Body of pancreas (tissue), 4 donors: ENCODE results near the gene MAP2. TPM values are rescaled to one million over a fixed set of nuclear protein-coding genes. Genes with fewer than 3 reads are reported as not detected.

Source experiments
- ATAC-seq: fragments of 150-250 bp; one replicate; pipeline ENCODE4 v1.9.1; 2016
- DNase-seq, 4 donors: peaks; one replicate each; pipeline ENCODE4 v3.0.0-alpha.2; 2019
- H3K27ac ChIP-seq, 4 donors: fragments of 200-600 bp; sonication (generic); 1 replicate in 3 of 4; 2 replicates in 1 of 4; pipeline versions ENCODE4 v1.5.1 to v1.6.1; 2016 to 2019; ENCODE audit warnings: mild to moderate bottlenecking in 1 of 4, mixed read lengths in 1 of 4, moderate library complexity in 1 of 4
- H3K27me3 ChIP-seq, 2 donors: fragments of 200-600 bp; sonication (generic); one replicate each; pipeline ENCODE4 v1.6.0; 2016; ENCODE audit warnings: mild to moderate bottlenecking in 1 of 2
- H3K36me3 ChIP-seq, 2 donors: fragments of 200-600 bp; sonication (generic); replicated peaks in 1 of 2; 2 replicates each; pipeline ENCODE4 v1.5.1; 2016; ENCODE audit warnings: low read depth in 2 of 2; ENCODE audit not compliant: insufficient read depth in 1 of 2
- H3K4me1 ChIP-seq: fragments of 200-600 bp; sonication (generic); one replicate; pipeline ENCODE4 v1.6.0; 2016
- H3K4me3 ChIP-seq, 2 donors: fragments of 200-600 bp; sonication (generic); 1 replicate in 1 of 2; 2 replicates in 1 of 2; pipeline ENCODE4 v1.5.1; 2016 to 2019
- H3K9me3 ChIP-seq, 3 donors: fragments of 200-600 bp; sonication (generic); 1 replicate in 2 of 3; 2 replicates in 1 of 3; pipeline ENCODE4 v1.5.1; 2016
- POLR2A ChIP-seq, 3 donors: fragments of 450-650 bp; IDR thresholded peaks; one replicate each; pipeline ENCODE4 v1.6.1; 2016; ENCODE audit warnings: antibody characterized with exemption in 3 of 3, mild to moderate bottlenecking in 2 of 3
- WGBS, 2 donors: methylation state at CpG; one replicate each; pipeline ENCODE4 v1.1.5; 2017; 5-methylcytosine and 5-hydroxymethylcytosine counted together
- intact Hi-C: fragments of 100-400 bp; cut with DNase I; formaldehyde crosslinking; loops from one replicate; pipeline ENCODE4 v1.15.1; 2023
- total RNA-seq, 2 donors: library from RNA; depleted of rRNA; stranded (reverse); fragments of >200 nt; gene quantifications; one replicate each; pipeline ENCODE4 v1.1.0, GENCODE V29; 2016
- TF ChIP-seq, protein P1 (sequence below), 7 experiments: fragments of 450-650 bp in 4 of 7; fragments of 200-600 bp in 3 of 7; sonication (generic) in 3 of 7; IDR thresholded peaks; one replicate each; pipeline ENCODE4 v1.5.1; 2016 to 2019; ENCODE audit warnings: antibody characterized with exemption in 7 of 7

MAP2 gene
- total RNA-seq, 2 donors from 2014 or later: 14.2 to 32.9 TPM

DNA sequence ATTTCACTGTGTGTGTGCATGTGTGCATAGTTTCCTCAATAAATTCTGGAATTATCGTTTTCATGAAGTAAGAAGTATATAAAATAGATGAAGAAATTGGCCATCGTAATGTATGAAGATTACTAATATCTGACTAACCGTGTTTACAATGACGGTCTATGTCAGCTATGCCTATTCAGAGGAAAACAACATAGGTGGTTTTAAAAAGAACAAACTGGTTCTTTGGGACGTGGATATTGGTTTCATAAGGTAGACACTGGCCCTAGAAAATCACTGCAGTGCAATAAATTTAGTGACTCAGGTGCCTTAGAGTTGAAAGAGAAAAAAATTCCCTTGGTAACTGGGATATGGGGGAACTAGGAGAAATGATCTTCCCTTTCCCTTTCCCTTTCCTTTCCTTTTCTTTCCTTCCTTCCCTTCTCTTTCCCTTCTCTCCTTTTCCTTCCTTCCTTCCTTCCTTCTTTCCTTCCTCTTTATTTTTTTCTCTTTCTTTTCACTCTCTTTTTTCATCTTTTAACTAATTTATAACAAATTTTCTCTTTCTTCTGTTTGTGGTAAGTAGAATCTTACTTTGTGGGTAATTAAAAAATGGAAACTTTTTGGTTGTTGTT, 36.4 kb downstream of the MAP2 start:
- ATAC-seq: no peak
- intact Hi-C loops: no loop called here
- peaks cover 3% of the 10 kb centered on the region for H3K4me1 ChIP-seq

DNA sequence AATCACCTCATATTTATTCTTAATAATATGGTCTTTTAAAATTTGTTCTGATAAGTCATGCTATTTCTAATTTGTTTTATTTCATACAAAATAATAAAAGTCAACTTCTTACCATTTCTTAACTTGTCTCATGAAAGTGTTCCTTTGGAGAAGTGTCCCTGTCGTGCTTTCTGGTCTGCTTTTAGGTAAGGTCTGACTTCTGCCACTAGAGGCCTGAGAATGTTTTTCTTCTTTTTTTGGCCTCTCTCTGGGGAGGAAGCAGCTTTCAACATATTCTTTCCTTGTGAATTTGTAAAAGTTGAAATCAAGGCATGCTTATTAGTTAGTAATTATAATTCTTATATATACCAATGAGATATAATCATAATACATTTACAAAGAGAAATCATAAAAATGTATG, 39.4 kb downstream of the MAP2 start:
- 75 to 88% methylated on average over 1 of the region's 1 CpG for WGBS, 2 donors
- H3K27ac ChIP-seq: no peak overlapping the region
- intact Hi-C loops: no loop called here
- no peak overlapping the region for H3K4me3 ChIP-seq
- no peaks in the 10 kb centered on the region for H3K9me3 ChIP-seq
- H3K27me3 ChIP-seq: no peaks in the 10 kb centered on the region
- H3K36me3 ChIP-seq: no peaks in the 10 kb centered on the region
- ATAC-seq (no peak), DNase-seq (no peak)
- TF ChIP-seq, protein P1, sequence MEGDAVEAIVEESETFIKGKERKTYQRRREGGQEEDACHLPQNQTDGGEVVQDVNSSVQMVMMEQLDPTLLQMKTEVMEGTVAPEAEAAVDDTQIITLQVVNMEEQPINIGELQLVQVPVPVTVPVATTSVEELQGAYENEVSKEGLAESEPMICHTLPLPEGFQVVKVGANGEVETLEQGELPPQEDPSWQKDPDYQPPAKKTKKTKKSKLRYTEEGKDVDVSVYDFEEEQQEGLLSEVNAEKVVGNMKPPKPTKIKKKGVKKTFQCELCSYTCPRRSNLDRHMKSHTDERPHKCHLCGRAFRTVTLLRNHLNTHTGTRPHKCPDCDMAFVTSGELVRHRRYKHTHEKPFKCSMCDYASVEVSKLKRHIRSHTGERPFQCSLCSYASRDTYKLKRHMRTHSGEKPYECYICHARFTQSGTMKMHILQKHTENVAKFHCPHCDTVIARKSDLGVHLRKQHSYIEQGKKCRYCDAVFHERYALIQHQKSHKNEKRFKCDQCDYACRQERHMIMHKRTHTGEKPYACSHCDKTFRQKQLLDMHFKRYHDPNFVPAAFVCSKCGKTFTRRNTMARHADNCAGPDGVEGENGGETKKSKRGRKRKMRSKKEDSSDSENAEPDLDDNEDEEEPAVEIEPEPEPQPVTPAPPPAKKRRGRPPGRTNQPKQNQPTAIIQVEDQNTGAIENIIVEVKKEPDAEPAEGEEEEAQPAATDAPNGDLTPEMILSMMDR (IDR thresholded peaks at IDR 0.05): no peak
- no peak for TF ChIP-seq POLR2A (IDR thresholded peaks at IDR 0.05)
- H3K4me1 ChIP-seq: no peaks in the 10 kb centered on the region

More for the DNA sequence above, 36.4 kb downstream of the MAP2 start:
- H3K4me3 ChIP-seq: no peak overlapping the region
- DNase-seq: no peak
- H3K27ac ChIP-seq: no peak overlapping the region
- WGBS, 2 donors: 88 to 90% methylated on average over 5 of the region's 5 CpGs
- TF ChIP-seq POLR2A (IDR thresholded peaks at IDR 0.05): no peak
- TF ChIP-seq, protein P1 (IDR thresholded peaks at IDR 0.05): no peak
- H3K27me3 ChIP-seq: no peaks in the 10 kb centered on the region
- no peaks in the 10 kb centered on the region for H3K9me3 ChIP-seq
- H3K36me3 ChIP-seq: no peaks in the 10 kb centered on the region

DNA sequence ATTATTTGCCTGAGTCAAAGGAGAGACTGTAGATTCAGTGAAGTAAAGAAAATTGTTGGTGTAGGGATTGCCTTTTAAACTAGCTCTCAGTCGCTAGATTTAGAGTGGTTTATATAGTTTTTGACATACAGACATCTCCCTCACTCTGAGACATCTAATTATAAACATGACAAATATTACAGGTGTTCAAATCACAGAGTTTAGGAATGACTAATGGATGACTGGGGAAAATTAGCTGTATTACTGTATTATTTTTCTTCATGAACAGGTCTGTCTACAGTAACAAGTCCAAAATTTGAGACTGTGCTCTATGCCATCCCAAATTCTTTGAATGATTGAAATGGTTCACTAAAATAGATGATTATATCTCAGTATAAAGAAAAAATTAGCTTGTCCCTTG, 40.0 kb downstream of the MAP2 start:
- intact Hi-C loops: no loop called here
- ATAC-seq (no peak), DNase-seq (no peak)
- no peaks in the 10 kb centered on the region for H3K36me3 ChIP-seq
- TF ChIP-seq POLR2A (IDR thresholded peaks at IDR 0.05): no peak
- TF ChIP-seq, protein P1 (IDR thresholded peaks at IDR 0.05): no peak
- H3K27me3 ChIP-seq: no peaks in the 10 kb centered on the region
- WGBS, 2 donors: 83 to 94% methylated on average over 1 of the region's 1 CpG
- no peak overlapping the region for H3K27ac ChIP-seq
- H3K9me3 ChIP-seq: no peaks in the 10 kb centered on the region
- H3K4me1 ChIP-seq: no peaks in the 10 kb centered on the region
- no peak overlapping the region for H3K4me3 ChIP-seq

DNA sequence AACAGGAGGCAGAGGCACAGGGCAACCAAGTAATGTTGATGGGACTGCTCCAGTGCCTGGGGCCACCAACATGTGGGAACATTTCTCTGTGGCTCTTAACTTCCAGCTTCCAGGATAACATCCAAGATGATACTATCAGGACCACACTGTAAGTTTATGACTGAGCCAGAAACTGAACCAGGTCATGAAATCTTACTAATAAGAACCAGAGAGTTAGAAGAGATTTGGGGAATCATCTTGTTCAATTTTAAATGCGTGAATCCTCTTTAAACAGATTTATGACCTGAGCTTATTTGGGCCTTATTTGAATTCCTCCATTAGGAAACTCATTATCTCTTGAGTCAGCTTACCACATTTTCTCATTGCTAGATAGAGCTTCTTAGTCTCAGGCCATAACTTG, 45.0 kb downstream of the MAP2 start:
- DNase-seq (no peak), ATAC-seq (no peak)
- Histone ChIP-seq H3K27ac (no peak overlapping the region), H3K4me1 (peaks cover 6% of the 10 kb centered on the region), H3K36me3 (no peaks in the 10 kb centered on the region), H3K4me3 (no peak overlapping the region), H3K27me3 (no peaks in the 10 kb centered on the region), H3K9me3 (no peaks in the 10 kb centered on the region)
- 95 to 100% methylated on average over 1 of the region's 1 CpG for WGBS, 2 donors
- TF ChIP-seq, protein P1 (IDR thresholded peaks at IDR 0.05): no peak
- TF ChIP-seq POLR2A (IDR thresholded peaks at IDR 0.05): no peak
- intact Hi-C loops: no loop called here

DNA sequence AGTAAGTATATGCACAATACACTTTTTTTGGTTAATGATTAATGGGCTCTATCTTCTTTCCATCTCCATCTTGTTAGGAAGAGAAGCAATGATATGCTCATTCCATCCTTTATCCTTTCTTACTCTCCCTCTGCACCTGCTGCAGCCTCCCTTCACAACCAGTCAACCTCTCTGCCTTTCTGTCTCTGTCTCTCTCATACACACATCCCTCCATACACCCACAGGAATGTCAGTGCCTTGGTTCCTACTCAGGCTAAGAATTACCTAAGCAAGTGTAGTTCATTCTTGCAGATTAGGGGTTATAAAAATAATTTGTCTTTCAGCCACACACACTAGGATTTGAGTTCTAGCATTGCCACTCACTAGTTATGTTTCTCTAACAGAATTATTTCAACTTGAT, 45.6 kb downstream of the MAP2 start:
- ATAC-seq: no peak
- DNase-seq: no peak
- no peak overlapping the region for H3K4me3 ChIP-seq
- H3K9me3 ChIP-seq: no peaks in the 10 kb centered on the region
- intact Hi-C loops: no loop called here
- H3K36me3 ChIP-seq: no peaks in the 10 kb centered on the region
- H3K27ac ChIP-seq: no peak overlapping the region
- TF ChIP-seq, protein P1 (IDR thresholded peaks at IDR 0.05): no peak
- TF ChIP-seq POLR2A (IDR thresholded peaks at IDR 0.05): no peak
- H3K4me1 ChIP-seq: peaks cover 6% of the 10 kb centered on the region
- H3K27me3 ChIP-seq: no peaks in the 10 kb centered on the region
